Thymus (tissue), 11 donors: ENCODE data around the gene MTF1. TPM values are rescaled to one million over a fixed set of nuclear protein-coding genes. Genes with fewer than 3 reads are reported as not detected.
"Not testable (repeated sequence)": the region's sequence is repeated elsewhere in the genome, so short reads cannot be mapped to it uniquely, and the experiment has no call there.

Source experiments
- DNase-seq, 9 donors: peaks; one replicate each; pipeline ENCODE4 v3.0.0-alpha.2; 2013; ENCODE audit warnings: low spot score in 9 of 9, low read depth in 6 of 9, missing footprints in 1 of 9
- H3K27ac ChIP-seq, 2 donors: one replicate each; pipeline ENCODE4 v1.5.1; 2013; ENCODE audit warnings: control low read depth in 1 of 2, low read depth in 1 of 2, low read length in 1 of 2, mild to moderate bottlenecking in 1 of 2, moderate library complexity in 1 of 2
- H3K27me3 ChIP-seq, 2 donors: one replicate each; pipeline ENCODE4 v1.5.1; 2013; ENCODE audit warnings: low read length in 1 of 2; ENCODE audit not compliant: control insufficient read depth in 2 of 2, insufficient read depth in 1 of 2
- H3K36me3 ChIP-seq, 2 donors: one replicate each; pipeline ENCODE4 v1.5.1; 2013; ENCODE audit warnings: low read length in 1 of 2, mild to moderate bottlenecking in 1 of 2, moderate library complexity in 1 of 2; ENCODE audit not compliant: control insufficient read depth in 2 of 2, insufficient read depth in 2 of 2
- H3K4me1 ChIP-seq, 2 donors: one replicate each; pipeline ENCODE4 v1.5.1; 2013; ENCODE audit warnings: low read length in 2 of 2; ENCODE audit not compliant: control insufficient read depth in 2 of 2, insufficient read depth in 2 of 2
- H3K4me3 ChIP-seq, 2 donors: one replicate each; pipeline ENCODE4 v1.5.1; 2013; ENCODE audit warnings: low read length in 2 of 2, control low read depth in 1 of 2, mild to moderate bottlenecking in 1 of 2
- H3K9me3 ChIP-seq, 2 donors: one replicate each; pipeline ENCODE4 v1.5.1; 2013; ENCODE audit warnings: low read length in 1 of 2, mild to moderate bottlenecking in 1 of 2; ENCODE audit not compliant: control insufficient read depth in 2 of 2, insufficient read depth in 1 of 2
- WGBS: extraction: QIAGEN DNeasy Blood & Tissue Kit; methylation state at CpG from one replicate; pipeline ENCODE4 v1.1.7; 2013; 5-methylcytosine and 5-hydroxymethylcytosine counted together
- polyA plus RNA-seq: library from polyadenylated mRNA; stranded (reverse); fragments of 200-250 nt; gene quantifications from one replicate; pipeline ENCODE4 v1.2.3, GENCODE V29; 2013
- total RNA-seq: library from RNA; stranded (reverse); fragments of 120-200 nt; gene quantifications from one replicate; pipeline ENCODE4 v1.2.4, GENCODE V29; 2013
- donor health status: healthy.

MTF1 gene
- total and polyA plus RNA-seq, 2 donors = 1.2 to 3.1 TPM

GRCh38 chr1:37794372-37795339, 64.7 kb downstream of the MTF1 start:
- Histone ChIP-seq H3K4me1 (no peaks in the 10 kb centered on the region), H3K36me3 (peaks cover 0 to 5% of the 10 kb centered on the region in 2 donors), H3K9me3 (no peaks in the 10 kb centered on the region), H3K27me3 (peaks cover 33 to 52% of the 10 kb centered on the region in 2 donors), H3K27ac (no peak overlapping the region), H3K4me3 (peak overlapping the region in 1 of 2 donors; percentile 47)
- DNase-seq = no peak
- WGBS = 13% methylated on average over 59 of the region's 59 CpGs

GRCh38 chr1:37793773-37794371, 65.5 kb downstream of the MTF1 start, which contains the start of gene MANEAL:
MANEAL (plus strand) TSS chr1:37793847; CDS start chr1:37794183, 336 bp downstream.
- no peak within 1 kb of the TSS for H3K27ac ChIP-seq
- no peak for DNase-seq
- H3K36me3 ChIP-seq = no peaks in the 10 kb centered on the region
- peak within 1 kb of the TSS in 1 of 2 donors; percentile 47 for H3K4me3 ChIP-seq
- H3K27me3 ChIP-seq = peaks cover 33 to 53% of the 10 kb centered on the region in 2 donors
- H3K9me3 ChIP-seq = no peaks in the 10 kb centered on the region
- H3K4me1 ChIP-seq = no peaks in the 10 kb centered on the region
- WGBS = under 1% methylated on average over 81 of the region's 82 CpGs

- no peaks in the 10 kb centered on the region for H3K36me3 ChIP-seq
- peaks cover 33 to 55% of the 10 kb centered on the region in 2 donors for H3K27me3 ChIP-seq
- DNase-seq = no peak
- no peak overlapping the region for H3K4me3 ChIP-seq
- 40% methylated on average over 36 of the region's 36 CpGs for WGBS
- H3K27ac ChIP-seq = no peak overlapping the region
- no peaks in the 10 kb centered on the region for H3K9me3 ChIP-seq
- H3K4me1 ChIP-seq = no peaks in the 10 kb centered on the region
These were observed 66.3 kb downstream of the MTF1 start for GRCh38 chr1:37792943-37793686.

- H3K27ac ChIP-seq = no peak overlapping the region
These were observed 76.9 kb downstream of the MTF1 start for GRCh38 chr1:37782491-37782890.

GRCh38 chr1:37778654-37779053, 80.7 kb downstream of the MTF1 start:
- 90% methylated on average over 3 of the region's 3 CpGs for WGBS

More at GRCh38 chr1:37782491-37782890, 76.9 kb downstream of the MTF1 start:
- Histone ChIP-seq H3K4me3 (no peak overlapping the region), H3K4me1 (no peaks in the 10 kb centered on the region), H3K9me3 (no peaks in the 10 kb centered on the region), H3K27me3 (no peaks in the 10 kb centered on the region), H3K36me3 (no peaks in the 10 kb centered on the region)
- DNase-seq = no peak
- 88% methylated on average over 17 of the region's 17 CpGs for WGBS

GRCh38 chr1:37776946-37777516, 82.4 kb downstream of the MTF1 start:
- no peak for DNase-seq
- Histone ChIP-seq H3K36me3 (no peaks in the 10 kb centered on the region), H3K4me1 (no peaks in the 10 kb centered on the region), H3K27ac (no peak overlapping the region), H3K4me3 (no peak overlapping the region), H3K27me3 (no peaks in the 10 kb centered on the region), H3K9me3 (no peaks in the 10 kb centered on the region)
- 82% methylated on average over 4 of the region's 4 CpGs for WGBS

More at GRCh38 chr1:37778654-37779053, 80.7 kb downstream of the MTF1 start:
- DNase-seq = no peak
- Histone ChIP-seq H3K36me3 (no peaks in the 10 kb centered on the region), H3K27ac (no peak overlapping the region), H3K4me3 (no peak overlapping the region), H3K4me1 (no peaks in the 10 kb centered on the region), H3K9me3 (no peaks in the 10 kb centered on the region), H3K27me3 (no peaks in the 10 kb centered on the region)

- not testable (repeated sequence) for H3K4me3 ChIP-seq, H3K9me3 ChIP-seq, DNase-seq, H3K4me1 ChIP-seq, H3K36me3 ChIP-seq, H3K27ac ChIP-seq
- peaks cover 0 to 17% of the 10 kb centered on the region in 2 donors for H3K27me3 ChIP-seq
These were observed 88.0 kb downstream of the MTF1 start for GRCh38 chr1:37771440-37771839.

GRCh38 chr1:37767488-37767887, 91.9 kb downstream of the MTF1 start:
- no peaks in the 10 kb centered on the region for H3K4me1 ChIP-seq
- no peak for DNase-seq
- H3K36me3 ChIP-seq = no peaks in the 10 kb centered on the region
- no peak overlapping the region for H3K4me3 ChIP-seq
- peaks cover 24 to 56% of the 10 kb centered on the region in 2 donors for H3K27me3 ChIP-seq
- peaks cover 0 to 3% of the 10 kb centered on the region in 2 donors for H3K9me3 ChIP-seq
- no peak overlapping the region for H3K27ac ChIP-seq
- WGBS = 9% methylated on average over 2 of the region's 2 CpGs
